Neural cell (in vitro differentiated cells): Measurements from ENCODE around the gene PLET1. TPM values are rescaled to one million over a fixed set of nuclear protein-coding genes. Genes with fewer than 3 reads are reported as not detected.

Experiments
- H2AFZ ChIP-seq: fragments of 200-600, 300-800 bp; sonication (generic), shearing (Covaris generic); 2 replicates; pipeline ENCODE4 v1.6.0; 2014; ENCODE audit warnings: low read depth, mild to moderate bottlenecking, antibody characterized with exemption, low read length, moderate library complexity
- H3F3A ChIP-seq: fragments of 200-600 bp; shearing (Covaris generic); 2 replicates; pipeline ENCODE4 v1.6.1; 2016; ENCODE audit warnings: mild to moderate bottlenecking, moderate library complexity, mixed read lengths, antibody characterized with exemption, low read length; ENCODE audit not compliant: insufficient read depth, poor library complexity, severe bottlenecking
- H3K27ac ChIP-seq: fragments of 200-600, 300-800 bp; sonication (generic), shearing (Covaris generic); 2 replicates; pipeline ENCODE4 v1.5.1; 2014; ENCODE audit warnings: mild to moderate bottlenecking, low read length, moderate library complexity
- H3K27me3 ChIP-seq: fragments of 300-800, 200-600 bp; sonication (generic), shearing (Covaris generic); 2 replicates; pipeline ENCODE4 v1.6.0; 2014; ENCODE audit warnings: mild to moderate bottlenecking, low read depth, low read length, moderate library complexity; ENCODE audit not compliant: insufficient read depth
- H3K36me3 ChIP-seq: fragments of 300-800, 200-600 bp; sonication (generic), shearing (Covaris generic); 2 replicates; pipeline ENCODE4 v1.5.1; 2014; ENCODE audit warnings: mild to moderate bottlenecking, antibody characterized with exemption, low read length, moderate library complexity; ENCODE audit not compliant: insufficient read depth
- H3K4me2 ChIP-seq: fragments of 300-800, 200-600 bp; sonication (generic), shearing (Covaris generic); 2 replicates; pipeline ENCODE4 v1.6.0; 2014; ENCODE audit warnings: mild to moderate bottlenecking, low read length
- H3K4me3 ChIP-seq: fragments of 300-800, 200-600 bp; sonication (generic), shearing (Covaris generic); 2 replicates; pipeline ENCODE4 v1.5.1; 2014; ENCODE audit warnings: mild to moderate bottlenecking, low read length, moderate library complexity
- H3K79me2 ChIP-seq: fragments of 200-600 bp; shearing (Covaris generic); replicated peaks from 2 replicates; pipeline ENCODE4 v1.6.0; 2014; ENCODE audit warnings: mild to moderate bottlenecking, low read length, moderate library complexity; ENCODE audit not compliant: insufficient read depth
- H3K9ac ChIP-seq: fragments of 300-800, 200-600 bp; sonication (generic), shearing (Covaris generic); 2 replicates; pipeline ENCODE4 v1.6.1; 2016; ENCODE audit warnings: mild to moderate bottlenecking, low read length, mixed read lengths
- H3K9me2 ChIP-seq: fragments of 200-600 bp; shearing (Covaris generic); 2 replicates; pipeline ENCODE4 v1.6.1; 2016; ENCODE audit warnings: mild to moderate bottlenecking, low read length, mixed read lengths; ENCODE audit not compliant: insufficient read depth
- H3K9me3 ChIP-seq: fragments of 200-600, 300-800 bp; sonication (generic), shearing (Covaris generic); 2 replicates; pipeline ENCODE4 v1.6.1; 2016; ENCODE audit warnings: mild to moderate bottlenecking, mixed run types, low read length, moderate library complexity, mixed read lengths
- H4K20me1 ChIP-seq: fragments of 200-600 bp; shearing (Covaris generic); 2 replicates; pipeline ENCODE4 v1.6.1; 2016; ENCODE audit warnings: mild to moderate bottlenecking, mixed run types; ENCODE audit not compliant: insufficient read depth
- EP300 ChIP-seq: fragments of 450-650 bp; conservative IDR thresholded peaks from 2 replicates; pipeline ENCODE4 v1.6.1; 2014; ENCODE audit warnings: antibody characterized with exemption, mild to moderate bottlenecking, moderate library complexity; ENCODE audit not compliant: poor library complexity, severe bottlenecking
- EZH2 ChIP-seq: fragments of 200-600, 300-800 bp; shearing (Covaris generic), sonication (generic); IDR thresholded peaks from 2 replicates; pipeline ENCODE4 v1.6.1; 2014; ENCODE audit warnings: antibody characterized with exemption, low read length, borderline replicate concordance, mild to moderate bottlenecking; ENCODE audit not compliant: insufficient read depth, poor library complexity, severe bottlenecking
- MXI1 ChIP-seq: fragments of 450-650 bp; conservative IDR thresholded peaks from 2 replicates; pipeline ENCODE4 v1.6.1; 2014; ENCODE audit warnings: antibody characterized with exemption, mild to moderate bottlenecking; ENCODE audit not compliant: poor library complexity, severe bottlenecking
- POLR2AphosphoS5 ChIP-seq: IDR thresholded peaks from 2 replicates; pipeline ENCODE4 v1.6.1; 2012
- RAD21 ChIP-seq: fragments of 450-650 bp; conservative IDR thresholded peaks from 2 replicates; pipeline ENCODE4 v1.6.1; 2014; ENCODE audit warnings: antibody characterized with exemption, mild to moderate bottlenecking, moderate library complexity
- SMC3 ChIP-seq: fragments of 450-650 bp; conservative IDR thresholded peaks from 2 replicates; pipeline ENCODE4 v1.6.1; 2014; ENCODE audit warnings: antibody characterized with exemption, mild to moderate bottlenecking, moderate library complexity; ENCODE audit not compliant: poor library complexity
- TAF1 ChIP-seq: IDR thresholded peaks from 2 replicates; pipeline ENCODE4 v1.6.1; 2012; ENCODE audit warnings: low read depth
- polyA plus RNA-seq: library from polyadenylated mRNA; depleted of rRNA; stranded (reverse); fragments of >200 nt; gene quantifications from 2 replicates; pipeline ENCODE4 v1.2.3, GENCODE V29; 2014
- TF ChIP-seq, protein P1 (sequence below): IDR thresholded peaks from 2 replicates; pipeline ENCODE4 v1.6.1; 2012; ENCODE audit warnings: borderline replicate concordance
- TF ChIP-seq, protein P2 (sequence below): fragments of 450-650 bp; IDR thresholded peaks from 2 replicates; pipeline ENCODE4 v1.5.1; 2014; ENCODE audit warnings: antibody characterized with exemption, mild to moderate bottlenecking, moderate library complexity; ENCODE audit not compliant: poor library complexity, severe bottlenecking

PLET1 gene
- polyA plus RNA-seq, 1 donor from 2014 or later: not detected

DNA sequence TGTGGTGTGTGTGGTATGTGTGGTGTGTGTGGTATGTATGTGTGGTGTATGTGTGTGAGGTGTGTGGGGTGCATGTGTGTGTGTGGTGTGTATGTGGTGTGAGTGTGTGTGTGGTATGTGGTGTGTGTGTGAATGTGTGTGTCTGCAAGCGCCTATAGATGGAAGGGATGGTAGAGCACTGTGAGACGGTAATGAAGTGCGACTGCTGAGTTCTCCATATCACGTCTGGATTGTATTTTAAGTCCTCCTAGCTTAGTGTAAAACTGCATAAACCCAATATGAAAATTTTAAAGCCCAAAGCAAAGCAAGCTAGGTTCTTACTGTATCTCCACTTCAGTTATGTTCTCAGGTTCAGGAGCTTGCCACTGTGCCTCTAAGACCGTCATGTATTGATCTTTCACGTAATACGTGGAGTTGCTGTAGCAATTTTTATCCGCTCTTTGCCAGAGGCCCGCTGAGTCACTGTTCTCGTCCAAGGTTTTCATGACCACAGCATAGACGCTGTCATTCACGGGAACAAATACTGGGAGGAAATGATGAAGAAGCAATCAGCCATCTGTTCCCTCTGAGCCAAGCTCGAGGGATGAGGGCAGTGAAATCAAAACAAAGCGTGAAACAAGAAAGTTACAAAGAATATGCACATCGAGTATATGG lies 5.5 kb downstream of the PLET1 start:
- Histone ChIP-seq H3K4me2 (no peak overlapping the region), H3K9me3 (no peaks in the 10 kb centered on the region), H3K9ac (no peak overlapping the region), H3K4me3 (no peak overlapping the region), H3F3A (no peaks in the 10 kb centered on the region), H3K79me2 (no peaks in the 10 kb centered on the region), H3K27ac (no peak overlapping the region), H3K9me2 (no peaks in the 10 kb centered on the region), H4K20me1 (no peaks in the 10 kb centered on the region), H3K27me3 (no peaks in the 10 kb centered on the region), H2AFZ (no peak overlapping the region), H3K36me3 (no peaks in the 10 kb centered on the region)
- TF ChIP-seq, protein P1, sequence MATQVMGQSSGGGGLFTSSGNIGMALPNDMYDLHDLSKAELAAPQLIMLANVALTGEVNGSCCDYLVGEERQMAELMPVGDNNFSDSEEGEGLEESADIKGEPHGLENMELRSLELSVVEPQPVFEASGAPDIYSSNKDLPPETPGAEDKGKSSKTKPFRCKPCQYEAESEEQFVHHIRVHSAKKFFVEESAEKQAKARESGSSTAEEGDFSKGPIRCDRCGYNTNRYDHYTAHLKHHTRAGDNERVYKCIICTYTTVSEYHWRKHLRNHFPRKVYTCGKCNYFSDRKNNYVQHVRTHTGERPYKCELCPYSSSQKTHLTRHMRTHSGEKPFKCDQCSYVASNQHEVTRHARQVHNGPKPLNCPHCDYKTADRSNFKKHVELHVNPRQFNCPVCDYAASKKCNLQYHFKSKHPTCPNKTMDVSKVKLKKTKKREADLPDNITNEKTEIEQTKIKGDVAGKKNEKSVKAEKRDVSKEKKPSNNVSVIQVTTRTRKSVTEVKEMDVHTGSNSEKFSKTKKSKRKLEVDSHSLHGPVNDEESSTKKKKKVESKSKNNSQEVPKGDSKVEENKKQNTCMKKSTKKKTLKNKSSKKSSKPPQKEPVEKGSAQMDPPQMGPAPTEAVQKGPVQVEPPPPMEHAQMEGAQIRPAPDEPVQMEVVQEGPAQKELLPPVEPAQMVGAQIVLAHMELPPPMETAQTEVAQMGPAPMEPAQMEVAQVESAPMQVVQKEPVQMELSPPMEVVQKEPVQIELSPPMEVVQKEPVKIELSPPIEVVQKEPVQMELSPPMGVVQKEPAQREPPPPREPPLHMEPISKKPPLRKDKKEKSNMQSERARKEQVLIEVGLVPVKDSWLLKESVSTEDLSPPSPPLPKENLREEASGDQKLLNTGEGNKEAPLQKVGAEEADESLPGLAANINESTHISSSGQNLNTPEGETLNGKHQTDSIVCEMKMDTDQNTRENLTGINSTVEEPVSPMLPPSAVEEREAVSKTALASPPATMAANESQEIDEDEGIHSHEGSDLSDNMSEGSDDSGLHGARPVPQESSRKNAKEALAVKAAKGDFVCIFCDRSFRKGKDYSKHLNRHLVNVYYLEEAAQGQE: no peak
- TF ChIP-seq SMC3: no peak
- TF ChIP-seq EP300: no peak
- no peak for TF ChIP-seq RAD21
- TF ChIP-seq EZH2: no peak
- TF ChIP-seq MXI1: no peak

DNA sequence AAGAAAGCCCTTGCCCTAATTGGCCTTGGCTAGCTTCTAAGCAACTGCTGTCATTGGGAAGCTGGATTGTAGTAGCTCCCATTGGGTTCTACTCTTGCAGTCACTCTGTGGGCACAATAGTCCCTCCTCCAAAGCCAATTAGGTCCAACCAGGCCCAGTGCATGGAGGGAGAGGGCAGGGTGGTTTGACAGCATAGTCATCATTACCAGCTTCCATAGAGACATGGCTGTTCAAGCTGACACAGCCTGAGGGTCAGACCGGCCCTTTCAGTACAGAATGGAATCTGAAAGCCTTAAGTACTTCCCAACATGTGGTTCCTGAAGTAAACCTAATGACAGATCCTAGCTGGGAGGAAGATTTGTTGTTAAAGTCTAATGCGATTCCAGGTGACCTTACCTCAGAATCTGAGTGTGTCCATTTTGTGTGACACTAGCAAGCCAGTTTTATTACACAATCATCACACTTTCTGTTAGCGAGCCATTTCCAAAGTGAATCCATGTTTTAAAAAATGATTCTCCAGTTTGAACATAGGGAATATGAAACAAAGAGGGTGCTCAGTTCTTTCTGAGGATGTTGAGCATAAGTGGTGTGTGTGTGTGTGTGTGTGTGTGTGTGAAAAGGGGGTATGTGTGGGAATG lies 6.9 kb downstream of the PLET1 start:
- Histone ChIP-seq H2AFZ (no peak overlapping the region), H4K20me1 (no peaks in the 10 kb centered on the region), H3K79me2 (no peaks in the 10 kb centered on the region), H3K27ac (no peak overlapping the region), H3K4me2 (no peak overlapping the region), H3K36me3 (no peaks in the 10 kb centered on the region), H3F3A (no peaks in the 10 kb centered on the region), H3K27me3 (no peaks in the 10 kb centered on the region), H3K9me3 (no peaks in the 10 kb centered on the region), H3K4me3 (no peak overlapping the region), H3K9me2 (no peaks in the 10 kb centered on the region), H3K9ac (no peak overlapping the region)
- TF ChIP-seq TAF1 (no peak), SMC3 (no peak), MXI1 (no peak), POLR2AphosphoS5 (no peak), EP300 (no peak), RAD21 (no peak), EZH2 (no peak)
- TF ChIP-seq, protein P2, sequence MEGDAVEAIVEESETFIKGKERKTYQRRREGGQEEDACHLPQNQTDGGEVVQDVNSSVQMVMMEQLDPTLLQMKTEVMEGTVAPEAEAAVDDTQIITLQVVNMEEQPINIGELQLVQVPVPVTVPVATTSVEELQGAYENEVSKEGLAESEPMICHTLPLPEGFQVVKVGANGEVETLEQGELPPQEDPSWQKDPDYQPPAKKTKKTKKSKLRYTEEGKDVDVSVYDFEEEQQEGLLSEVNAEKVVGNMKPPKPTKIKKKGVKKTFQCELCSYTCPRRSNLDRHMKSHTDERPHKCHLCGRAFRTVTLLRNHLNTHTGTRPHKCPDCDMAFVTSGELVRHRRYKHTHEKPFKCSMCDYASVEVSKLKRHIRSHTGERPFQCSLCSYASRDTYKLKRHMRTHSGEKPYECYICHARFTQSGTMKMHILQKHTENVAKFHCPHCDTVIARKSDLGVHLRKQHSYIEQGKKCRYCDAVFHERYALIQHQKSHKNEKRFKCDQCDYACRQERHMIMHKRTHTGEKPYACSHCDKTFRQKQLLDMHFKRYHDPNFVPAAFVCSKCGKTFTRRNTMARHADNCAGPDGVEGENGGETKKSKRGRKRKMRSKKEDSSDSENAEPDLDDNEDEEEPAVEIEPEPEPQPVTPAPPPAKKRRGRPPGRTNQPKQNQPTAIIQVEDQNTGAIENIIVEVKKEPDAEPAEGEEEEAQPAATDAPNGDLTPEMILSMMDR: no peak
- TF ChIP-seq, protein P1: no peak
